ENCODE measurements around the gene A4GALT.

Gene A4GALT

DNA sequence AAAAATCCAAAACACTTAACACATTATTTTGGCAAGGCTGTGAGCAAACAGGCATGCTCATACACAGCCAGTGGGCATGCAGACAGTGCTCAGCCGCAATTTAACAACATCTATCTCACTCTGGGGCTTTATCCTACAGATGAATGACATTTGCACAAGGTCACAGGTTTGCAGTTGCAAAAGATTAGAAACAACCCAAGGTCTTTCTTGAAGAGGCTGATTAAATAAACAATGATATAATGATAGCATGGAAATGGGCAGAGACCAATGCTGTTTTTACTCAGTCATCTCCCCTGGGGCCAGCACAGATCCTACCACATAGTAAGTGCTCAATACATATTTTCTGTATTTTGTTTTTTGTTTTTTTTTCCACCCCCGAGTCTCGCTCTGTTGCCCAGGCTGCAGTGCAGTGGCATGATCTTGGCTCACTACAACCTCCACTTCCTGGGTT lies 9.4 kb downstream of the A4GALT start:
- TF ChIP-seq, protein P1, sequence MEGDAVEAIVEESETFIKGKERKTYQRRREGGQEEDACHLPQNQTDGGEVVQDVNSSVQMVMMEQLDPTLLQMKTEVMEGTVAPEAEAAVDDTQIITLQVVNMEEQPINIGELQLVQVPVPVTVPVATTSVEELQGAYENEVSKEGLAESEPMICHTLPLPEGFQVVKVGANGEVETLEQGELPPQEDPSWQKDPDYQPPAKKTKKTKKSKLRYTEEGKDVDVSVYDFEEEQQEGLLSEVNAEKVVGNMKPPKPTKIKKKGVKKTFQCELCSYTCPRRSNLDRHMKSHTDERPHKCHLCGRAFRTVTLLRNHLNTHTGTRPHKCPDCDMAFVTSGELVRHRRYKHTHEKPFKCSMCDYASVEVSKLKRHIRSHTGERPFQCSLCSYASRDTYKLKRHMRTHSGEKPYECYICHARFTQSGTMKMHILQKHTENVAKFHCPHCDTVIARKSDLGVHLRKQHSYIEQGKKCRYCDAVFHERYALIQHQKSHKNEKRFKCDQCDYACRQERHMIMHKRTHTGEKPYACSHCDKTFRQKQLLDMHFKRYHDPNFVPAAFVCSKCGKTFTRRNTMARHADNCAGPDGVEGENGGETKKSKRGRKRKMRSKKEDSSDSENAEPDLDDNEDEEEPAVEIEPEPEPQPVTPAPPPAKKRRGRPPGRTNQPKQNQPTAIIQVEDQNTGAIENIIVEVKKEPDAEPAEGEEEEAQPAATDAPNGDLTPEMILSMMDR (IDR thresholded peaks at IDR 0.05; ENCODE audit: low read depth, low read length) = no peak

DNA sequence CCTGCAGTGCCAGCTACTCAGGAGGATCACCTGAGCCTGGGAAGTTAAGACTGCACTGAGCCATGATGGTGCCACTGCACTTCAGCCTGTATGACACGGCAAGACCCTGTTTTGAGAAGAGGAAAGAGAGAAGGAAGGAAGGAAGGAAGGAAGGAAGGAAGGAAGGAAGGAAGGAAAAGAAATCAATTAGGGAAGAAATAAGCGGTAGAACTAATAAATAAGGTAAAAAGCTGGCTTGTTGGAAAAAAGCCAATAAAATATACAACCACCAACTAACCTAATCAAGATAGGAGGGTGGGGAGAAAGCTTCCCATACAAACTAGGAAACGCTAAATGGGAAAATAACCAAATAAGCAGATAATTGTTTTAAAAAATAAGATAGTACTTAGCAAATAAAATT lies 12.3 kb downstream of the A4GALT start:
- no peak overlapping the region for H3K4me3 ChIP-seq (ENCODE audit: low read depth, low read length)
- TF ChIP-seq, protein P1 (IDR thresholded peaks at IDR 0.05; ENCODE audit: low read depth, low read length) = no peak

More for the DNA sequence above, 9.4 kb downstream of the A4GALT start:
- H3K4me3 ChIP-seq (ENCODE audit: low read depth, low read length) = no peak overlapping the region

DNA sequence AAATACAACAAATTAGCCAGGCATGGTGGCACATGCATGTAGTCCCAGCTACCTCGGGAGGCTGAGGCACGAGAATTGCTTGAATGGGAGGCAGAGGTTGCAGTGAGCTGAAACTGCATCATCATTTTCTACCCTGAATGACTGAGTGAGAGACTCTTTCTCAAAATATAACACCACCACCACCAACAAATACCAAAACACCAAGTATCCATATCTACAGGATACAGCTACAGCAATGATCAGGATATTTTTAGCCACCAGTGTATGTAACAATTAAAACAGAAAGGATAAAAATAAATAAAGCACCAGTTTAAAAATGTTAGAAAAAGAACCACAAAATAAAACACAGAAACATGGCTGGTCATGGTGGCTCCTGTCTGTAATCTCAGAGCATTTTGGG lies 13.2 kb downstream of the A4GALT start:
- TF ChIP-seq, protein P1 (IDR thresholded peaks at IDR 0.05; ENCODE audit: low read depth, low read length) = no peak
- H3K4me3 ChIP-seq (ENCODE audit: low read depth, low read length) = no peak overlapping the region

DNA sequence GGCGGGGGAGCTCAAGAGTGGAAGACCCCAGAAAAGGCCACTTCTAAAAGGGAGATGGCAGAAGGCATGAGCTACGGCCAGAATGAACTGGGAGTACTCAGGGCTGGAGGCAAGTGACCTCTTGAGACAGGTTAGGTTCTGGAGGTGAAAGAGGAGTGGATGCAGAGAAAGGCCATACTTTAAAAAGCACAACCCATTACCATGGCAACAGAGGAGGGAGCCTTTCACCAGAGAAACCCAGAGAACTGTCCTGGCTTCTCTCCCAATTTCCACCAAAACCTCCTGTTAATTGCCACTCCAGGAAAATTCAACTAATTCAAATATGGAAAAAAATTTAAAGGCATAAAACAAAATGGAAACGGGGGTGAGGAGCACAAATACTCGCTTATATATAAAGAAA lies 15.8 kb downstream of the A4GALT start:
- TF ChIP-seq, protein P1 (IDR thresholded peaks at IDR 0.05; ENCODE audit: low read depth, low read length) = no peak
- H3K4me3 ChIP-seq (ENCODE audit: low read depth, low read length) = no peak overlapping the region

DNA sequence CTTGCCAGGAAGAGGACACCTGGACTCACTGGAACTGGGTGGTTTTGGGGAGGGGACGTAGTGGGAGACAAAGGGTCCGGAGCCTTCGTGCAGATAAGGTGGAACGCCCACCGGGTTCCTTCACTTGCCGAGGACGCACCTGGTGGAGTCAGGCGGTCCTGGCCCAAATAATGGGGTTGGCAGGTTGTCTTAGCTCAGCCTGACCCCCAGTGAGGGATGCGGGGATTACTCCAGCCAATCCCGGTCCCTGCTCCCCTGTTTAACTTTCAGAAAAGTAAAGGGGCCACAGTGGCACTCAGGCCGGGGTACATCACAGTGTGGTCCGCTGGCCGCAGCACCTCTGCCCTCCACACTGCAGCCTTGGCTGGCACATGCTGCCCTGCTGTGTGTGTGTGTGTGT lies 18.0 kb downstream of the A4GALT start:
- TF ChIP-seq, protein P1 (IDR thresholded peaks at IDR 0.05; ENCODE audit: low read depth, low read length) = no peak

DNA sequence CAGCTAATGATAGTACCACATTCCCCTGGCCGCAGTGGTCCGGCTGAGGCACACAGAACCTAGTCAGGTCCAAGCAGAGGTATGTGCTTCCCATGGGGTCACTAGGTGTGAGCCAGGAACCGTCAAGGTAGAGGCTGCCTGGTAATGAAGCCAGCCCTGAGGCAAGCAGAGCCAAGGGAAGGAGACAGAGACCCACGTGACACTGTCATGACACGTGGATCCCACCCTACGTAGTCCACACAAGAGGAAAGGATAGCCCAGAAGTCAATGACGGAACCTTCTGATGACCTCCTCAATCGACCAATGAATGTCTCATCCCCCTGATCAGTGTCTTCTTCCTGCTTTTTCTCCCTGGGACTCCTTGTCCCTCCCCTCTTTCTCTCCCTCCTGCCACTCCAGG lies 19.0 kb downstream of the A4GALT start:
- no peak overlapping the region for H3K4me3 ChIP-seq (ENCODE audit: low read depth, low read length)
- TF ChIP-seq, protein P1 (IDR thresholded peaks at IDR 0.05; ENCODE audit: low read depth, low read length) = no peak

More for the DNA sequence above, 18.0 kb downstream of the A4GALT start:
- H3K4me3 ChIP-seq (ENCODE audit: low read depth, low read length) = no peak overlapping the region

DNA sequence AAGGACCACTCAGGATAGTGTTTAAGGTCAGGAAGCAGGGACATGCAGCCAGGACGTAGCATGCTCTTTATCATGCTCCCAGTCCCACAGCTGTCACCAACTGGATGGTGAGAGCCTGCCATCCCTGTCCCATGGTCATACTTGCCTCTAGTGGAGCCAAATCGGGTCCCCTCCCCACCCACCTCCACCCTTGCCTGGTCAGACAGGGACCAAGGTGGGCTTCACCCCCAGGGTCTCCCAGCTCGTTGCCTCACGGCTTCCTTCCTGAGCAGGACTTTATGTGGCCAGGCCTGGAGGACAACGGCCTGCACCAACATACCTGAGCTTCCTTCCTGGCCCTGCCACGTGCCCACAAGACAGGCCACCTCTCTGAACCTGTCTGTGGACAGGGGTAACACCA lies 19.8 kb downstream of the A4GALT start:
- TF ChIP-seq, protein P1 (IDR thresholded peaks at IDR 0.05; ENCODE audit: low read depth, low read length) = no peak
- no peak overlapping the region for H3K4me3 ChIP-seq (ENCODE audit: low read depth, low read length)

All from WI38 (cell line).